HG03457 (cell line): ENCODE measurements around the gene CRKL.

Experiments used
- ATAC-seq: cut with Tn5 transposase; IDR thresholded peaks from one replicate; pipeline ENCODE4 v1.9.1; 2021; ENCODE audit warnings: moderate number of reproducible peaks; ENCODE audit not compliant: unreplicated experiment

The CRKL gene

GRCh38 chr22:20951151-20951931, 34.1 kb downstream of the CRKL start:
- no peak for ATAC-seq

- ATAC-seq = no peak
Measured at GRCh38 chr22:20951932-20952380, 34.7 kb downstream of the CRKL start.

- ATAC-seq = no peak
Measured at GRCh38 chr22:20952544-20953341, 35.5 kb downstream of the CRKL start.

GRCh38 chr22:20953342-20953608, 36.1 kb downstream of the CRKL start:
- ATAC-seq = no peak

- ATAC-seq = no peak
Measured at GRCh38 chr22:20953668-20954500, 36.7 kb downstream of the CRKL start.

GRCh38 chr22:20955548-20955947, 38.3 kb downstream of the CRKL start:
- ATAC-seq = no peak

GRCh38 chr22:20956258-20957101, 39.3 kb downstream of the CRKL start:
- no peak for ATAC-seq

GRCh38 chr22:20957102-20957682, 40.0 kb downstream of the CRKL start:
- no peak for ATAC-seq

GRCh38 chr22:20957683-20958431, 40.6 kb downstream of the CRKL start:
- ATAC-seq = no peak

- ATAC-seq = no peak
Measured at GRCh38 chr22:20959578-20960461, 42.6 kb downstream of the CRKL start.

GRCh38 chr22:20960609-20961008, 43.4 kb downstream of the CRKL start:
- ATAC-seq = no peak

GRCh38 chr22:20962491-20962945, 45.3 kb downstream of the CRKL start:
- ATAC-seq = no peak

- no peak for ATAC-seq
Measured at GRCh38 chr22:20963201-20964052, 46.2 kb downstream of the CRKL start.

GRCh38 chr22:20964090-20964798, 47.0 kb downstream of the CRKL start:
- no peak for ATAC-seq

GRCh38 chr22:20964799-20965103, 47.5 kb downstream of the CRKL start:
- ATAC-seq = no peak

GRCh38 chr22:20965104-20965887, 48.1 kb downstream of the CRKL start:
- no peak for ATAC-seq
